HCT116 (cell line): ENCODE results near the gene DR1. TPM values are rescaled to one million over a fixed set of nuclear protein-coding genes. Genes with fewer than 3 reads are reported as not detected.

Source experiments
- CEBPB ChIP-seq: IDR thresholded peaks from 2 replicates; pipeline ENCODE4 v1.6.1; 2012; ENCODE audit warnings: low read depth
- CTCF ChIP-seq, 3 experiments: fragments of 200-600 bp in 1 of 3; sonication (generic) in 1 of 3; IDR thresholded peaks in 2 of 3; conservative IDR thresholded peaks in 1 of 3; 2 replicates each; pipeline ENCODE4 v1.5.1; 2012 to 2017; ENCODE audit warnings: low read depth in 2 of 3, low read length in 2 of 3, antibody characterized with exemption in 1 of 3, borderline replicate concordance in 1 of 3, control low read depth in 1 of 3, mild to moderate bottlenecking in 1 of 3, mixed read lengths in 1 of 3, mixed run types in 1 of 3, moderate library complexity in 1 of 3; ENCODE audit not compliant: insufficient read depth in 1 of 3
- EZH2 ChIP-seq: fragments of 200-600 bp; sonication (generic); IDR thresholded peaks from 2 replicates; pipeline ENCODE4 v1.6.1; 2017; ENCODE audit warnings: antibody characterized with exemption, mixed run types
- FOSL1 ChIP-seq: IDR thresholded peaks from 2 replicates; pipeline ENCODE4 v1.6.1; 2012; ENCODE audit warnings: low read depth
- JUND ChIP-seq: IDR thresholded peaks from 2 replicates; pipeline ENCODE4 v1.6.1; 2012
- MAX ChIP-seq: IDR thresholded peaks from 2 replicates; pipeline ENCODE4 v1.6.1; 2012
- POLR2A ChIP-seq: IDR thresholded peaks from 2 replicates; pipeline ENCODE4 v1.7.0; 2011; ENCODE audit warnings: borderline replicate concordance; ENCODE audit not compliant: insufficient read depth, insufficient read length; ENCODE audit errors: extremely low read depth
- SP1 ChIP-seq: IDR thresholded peaks from 2 replicates; pipeline ENCODE4 v1.6.1; 2012; ENCODE audit warnings: low read depth
- TCF7L2 ChIP-seq: IDR thresholded peaks from 2 replicates; pipeline ENCODE4 v1.7.0; 2011; ENCODE audit warnings: borderline replicate concordance, inconsistent platforms; ENCODE audit not compliant: insufficient read depth, insufficient read length; ENCODE audit errors: extremely low read depth
- YY1 ChIP-seq: IDR thresholded peaks from 2 replicates; pipeline ENCODE4 v1.6.1; 2011; ENCODE audit warnings: low read length, low read depth, moderate library complexity, mild to moderate bottlenecking; ENCODE audit not compliant: insufficient replicate concordance; ENCODE audit errors: extremely low read depth
- ZBTB33 ChIP-seq: IDR thresholded peaks from 2 replicates; pipeline ENCODE4 v1.6.1; 2011; ENCODE audit warnings: mild to moderate bottlenecking, low read length, moderate library complexity; ENCODE audit not compliant: insufficient replicate concordance; ENCODE audit errors: extremely low read depth
- ZFX ChIP-seq: fragments of 450-650 bp; IDR thresholded peaks from 2 replicates; pipeline ENCODE4 v1.6.1; 2017
- ZNF274 ChIP-seq: fragments of 200-500 bp; sonication (Bioruptor generic); IDR thresholded peaks from 2 replicates; pipeline ENCODE4 v1.6.1; 2014; ENCODE audit warnings: mild to moderate bottlenecking, low read depth, low read length, inconsistent platforms
- total RNA-seq: library from RNA; stranded (reverse); gene quantifications from one replicate; pipeline ENCODE4 v1.2.1, GENCODE V29; 2021; ENCODE audit not compliant: unreplicated experiment

The DR1 gene
- total RNA-seq, 1 experiment from 2014 or later = 73.8 TPM

GRCh38 chr1:93395195-93395594, 49.5 kb downstream of the DR1 start (continued):
- TF ChIP-seq ZBTB33 (no peak), FOSL1 (no peak), YY1 (no peak), CTCF (IDR thresholded peaks at IDR 0.05 in 2 of 3, conservative IDR thresholded peaks at IDR 0.05 in 1 of 3; ENCODE audit: borderline replicate concordance in 1 of 3, insufficient read depth in 1 of 3, low read depth in 2 of 3, low read length in 2 of 3) (no peak), SP1 (no peak), POLR2A (no peak), MAX (no peak), CEBPB (no peak), TCF7L2 (no peak), EZH2 (no peak), ZFX (no peak), ZNF274 (no peak), JUND (no peak)
